Subcutaneous adipose tissue (tissue), 4 donors: ENCODE measurements around the gene DTX3L. TPM values are rescaled to one million over a fixed set of nuclear protein-coding genes. Genes with fewer than 3 reads are reported as not detected.

Source experiments
- total RNA-seq, 4 donors: library from RNA; depleted of rRNA; stranded (reverse); fragments of >200 nt; gene quantifications; one replicate each; pipeline ENCODE4 v1.1.0, GENCODE V29; 2016
- TF ChIP-seq, protein P1 (sequence below): fragments of 450-650 bp; IDR thresholded peaks from one replicate; pipeline ENCODE4 v1.5.1; 2016; ENCODE audit warnings: low read depth, mild to moderate bottlenecking, control low read depth, antibody characterized with exemption, moderate library complexity

Gene DTX3L
- total RNA-seq, 4 donors from 2014 or later, result 22.0 to 33.0 (median 26.3) TPM

DNA sequence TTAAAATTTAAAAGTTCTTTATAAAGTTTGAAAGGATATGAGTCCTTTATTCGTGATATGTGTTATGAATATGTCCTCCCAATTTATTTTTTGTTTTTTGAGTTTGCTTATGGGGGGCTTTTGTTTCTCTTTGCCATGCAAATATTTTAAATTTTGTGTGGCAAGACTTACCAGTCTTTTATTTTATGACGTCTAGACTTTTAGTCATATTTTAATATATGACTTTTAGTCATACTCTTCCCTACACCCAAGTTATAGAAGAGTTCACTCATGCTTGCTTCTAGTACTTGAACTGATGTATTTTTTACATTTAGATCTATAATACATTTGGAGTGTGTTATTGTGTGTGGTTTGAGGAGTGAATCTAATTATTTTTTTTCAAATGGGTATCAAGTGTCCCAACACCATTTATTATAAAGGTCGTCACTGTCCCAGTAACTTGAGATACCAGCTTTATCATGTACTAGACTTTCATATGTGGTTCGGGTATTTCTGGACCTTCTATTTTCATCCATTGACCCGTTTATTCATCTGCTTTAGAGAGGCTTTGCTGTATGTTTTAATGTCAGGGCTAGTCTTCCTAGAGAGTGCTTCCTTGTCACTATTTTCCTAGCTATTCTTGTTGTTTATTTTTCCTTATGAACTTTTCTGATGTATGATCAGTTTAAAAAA is 14.1 kb downstream of the DTX3L start:
- TF ChIP-seq, protein P1, sequence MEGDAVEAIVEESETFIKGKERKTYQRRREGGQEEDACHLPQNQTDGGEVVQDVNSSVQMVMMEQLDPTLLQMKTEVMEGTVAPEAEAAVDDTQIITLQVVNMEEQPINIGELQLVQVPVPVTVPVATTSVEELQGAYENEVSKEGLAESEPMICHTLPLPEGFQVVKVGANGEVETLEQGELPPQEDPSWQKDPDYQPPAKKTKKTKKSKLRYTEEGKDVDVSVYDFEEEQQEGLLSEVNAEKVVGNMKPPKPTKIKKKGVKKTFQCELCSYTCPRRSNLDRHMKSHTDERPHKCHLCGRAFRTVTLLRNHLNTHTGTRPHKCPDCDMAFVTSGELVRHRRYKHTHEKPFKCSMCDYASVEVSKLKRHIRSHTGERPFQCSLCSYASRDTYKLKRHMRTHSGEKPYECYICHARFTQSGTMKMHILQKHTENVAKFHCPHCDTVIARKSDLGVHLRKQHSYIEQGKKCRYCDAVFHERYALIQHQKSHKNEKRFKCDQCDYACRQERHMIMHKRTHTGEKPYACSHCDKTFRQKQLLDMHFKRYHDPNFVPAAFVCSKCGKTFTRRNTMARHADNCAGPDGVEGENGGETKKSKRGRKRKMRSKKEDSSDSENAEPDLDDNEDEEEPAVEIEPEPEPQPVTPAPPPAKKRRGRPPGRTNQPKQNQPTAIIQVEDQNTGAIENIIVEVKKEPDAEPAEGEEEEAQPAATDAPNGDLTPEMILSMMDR, result no peak

DNA sequence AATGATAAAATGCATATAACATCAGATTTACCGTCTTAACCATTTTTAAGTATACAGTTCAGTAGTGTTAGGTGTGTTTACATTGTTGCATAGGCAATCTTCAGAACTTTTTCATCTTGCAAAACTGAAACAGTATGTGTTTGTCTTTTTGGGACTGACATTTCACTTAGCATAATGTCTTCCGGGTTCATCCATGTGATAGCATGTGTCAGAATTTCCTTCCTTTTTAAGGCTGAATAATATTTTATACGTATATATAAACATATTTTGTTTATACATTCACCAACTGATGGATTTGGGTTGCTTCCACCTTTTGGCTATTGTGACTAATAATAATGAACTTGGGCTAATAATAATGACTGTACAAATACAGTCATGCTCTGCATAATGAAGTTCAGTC is 16.3 kb downstream of the DTX3L start:
- TF ChIP-seq, protein P1, result no peak

DNA sequence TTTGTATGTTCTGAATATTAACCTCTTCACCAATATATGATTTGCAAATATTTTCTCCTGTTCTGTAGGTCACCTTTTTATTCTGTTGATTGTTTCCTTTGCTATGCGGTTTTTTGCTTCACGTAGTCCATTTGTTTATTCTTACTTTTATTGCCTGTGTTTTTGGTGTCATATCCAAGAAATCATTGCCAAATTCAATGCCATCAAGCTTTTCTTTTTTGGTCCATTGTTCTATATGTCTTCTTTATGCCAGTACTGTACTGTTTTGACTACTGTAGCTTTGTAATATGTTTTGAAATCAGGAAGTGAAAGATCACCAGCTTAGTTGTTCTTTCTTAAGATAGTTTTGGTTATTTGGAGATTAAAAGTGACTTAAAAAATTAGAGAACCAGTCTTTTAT is 17.5 kb downstream of the DTX3L start:
- TF ChIP-seq, protein P1, result no peak

DNA sequence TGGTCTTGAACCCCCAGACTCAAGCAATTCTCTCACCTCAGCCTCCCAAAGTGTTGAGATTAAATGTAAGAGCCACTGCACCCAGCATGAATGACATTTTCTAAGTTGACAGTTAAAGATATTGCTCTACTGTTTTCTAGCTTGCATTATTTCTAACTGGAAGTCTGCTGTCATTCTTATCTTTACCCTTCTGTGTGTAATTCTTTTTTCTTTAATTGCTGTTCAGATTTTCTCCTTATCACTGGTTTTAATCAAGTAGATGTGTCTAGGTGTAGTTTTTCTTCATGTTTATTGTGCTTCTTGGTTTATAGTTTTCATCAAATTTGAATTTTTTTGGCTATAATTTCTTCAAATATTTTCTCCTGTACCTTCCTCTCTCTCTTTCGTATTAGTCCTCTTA is 18.3 kb downstream of the DTX3L start:
- TF ChIP-seq, protein P1, result no peak

DNA sequence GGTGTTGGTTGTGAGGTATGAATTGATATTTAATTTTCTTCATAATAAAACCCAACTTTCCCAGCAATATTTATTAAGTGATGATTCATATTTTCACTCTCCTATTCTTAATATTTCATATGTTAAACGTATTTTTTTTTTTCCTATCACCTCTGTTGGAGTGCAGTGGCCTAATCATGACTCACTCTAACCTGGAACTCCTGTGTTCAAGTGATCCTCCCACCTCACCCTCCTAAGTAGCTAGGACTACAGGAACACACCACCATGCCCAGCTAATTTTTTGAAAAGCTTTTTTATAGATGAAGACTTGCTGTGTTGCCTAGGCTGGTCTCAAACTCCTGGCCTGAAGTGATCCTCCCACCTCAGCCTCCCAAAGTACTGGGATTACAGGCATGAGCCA is 22.0 kb downstream of the DTX3L start:
- TF ChIP-seq, protein P1, result no peak

DNA sequence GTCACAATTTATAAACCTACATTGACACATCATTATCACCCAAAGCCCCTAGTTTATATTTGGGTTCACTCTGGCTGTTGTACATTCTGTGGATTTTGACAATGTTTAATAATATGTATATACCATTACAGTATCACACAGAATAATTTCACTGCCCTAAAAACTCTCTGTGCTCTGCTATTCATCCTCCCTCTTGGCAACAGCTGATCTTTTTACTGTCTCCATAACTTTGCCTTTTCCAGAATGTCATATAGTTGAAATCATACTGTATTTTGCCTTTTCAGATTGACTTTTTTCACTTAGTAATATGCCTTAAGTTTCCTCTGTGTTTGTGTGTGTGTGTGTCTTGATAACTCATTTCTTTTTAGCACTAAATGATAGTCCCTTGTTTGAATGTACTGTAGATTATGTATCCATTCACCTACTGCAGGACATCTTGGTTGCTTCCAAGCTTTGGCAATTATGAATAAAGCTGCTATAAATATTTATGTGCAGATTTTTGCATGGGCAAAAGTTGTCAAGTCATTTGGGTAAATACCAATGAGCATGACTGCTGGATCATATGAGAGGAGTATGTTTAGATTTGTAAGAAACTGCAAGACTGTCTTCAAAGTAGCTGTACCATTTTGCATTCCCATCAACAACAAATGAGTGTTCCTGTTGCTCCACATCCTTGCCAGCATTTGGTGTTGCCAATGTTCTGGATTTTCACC is 22.8 kb downstream of the DTX3L start:
- TF ChIP-seq, protein P1, result no peak

DNA sequence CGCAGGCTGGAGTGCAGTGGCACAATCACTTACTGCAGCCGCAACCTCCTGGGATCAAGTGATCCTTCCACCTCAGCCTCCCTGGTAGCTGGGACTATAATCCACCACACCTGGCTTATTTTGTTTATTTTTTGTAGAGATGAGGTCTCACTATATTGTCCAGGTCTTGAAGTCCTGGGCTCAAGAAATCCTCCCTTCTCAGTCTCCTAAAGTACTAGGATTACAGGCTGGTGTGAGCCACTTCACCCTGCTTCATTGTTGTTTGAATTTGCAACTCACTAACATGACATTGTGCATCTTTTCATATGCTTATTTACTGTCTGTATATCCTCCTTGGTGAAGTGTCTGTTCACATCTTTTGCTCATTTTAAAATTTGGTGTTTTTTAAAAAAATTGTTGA is 23.4 kb downstream of the DTX3L start:
- TF ChIP-seq, protein P1, result no peak
